ENCODE data around the gene ANKRD17. TPM values are rescaled to one million over a fixed set of nuclear protein-coding genes. Genes with fewer than 3 reads are reported as not detected.

The ANKRD17 gene
- total and polyA plus RNA-seq, 2 of the 4 experiments (the other 2 are of a cell fraction), result 28.5 to 75.3 TPM

GRCh38 chr4:73244945-73245601, 13.5 kb downstream of the ANKRD17 start:
- Histone ChIP-seq H3K9me1 (ENCODE audit: insufficient read depth, low read length) (peaks cover 8% of the 10 kb centered on the region; the same call in 1 of the 2 replicates), H3K14ac (replicated peaks; ENCODE audit: low read depth, low read length) (no peak overlapping the region), H3K79me1 (ENCODE audit: low read depth in 1 of 2, low read length in 2 of 2) (peaks cover 0 to 45% of the 10 kb centered on the region in 2 experiments; a peak in 2 of 4 replicates), H4K8ac (ENCODE audit: low read depth in 2 of 2, low read length in 2 of 2) (no peak overlapping the region), H4K91ac (ENCODE audit: insufficient read depth, low read depth, low read length) (no peak overlapping the region), H2BK15ac (ENCODE audit: low read depth, low read length) (no peak overlapping the region), H3K9ac (ENCODE audit: low read depth, low read length) (no peak overlapping the region), H3K4me1 (ENCODE audit: control insufficient read depth, insufficient read depth, low read length) (no peaks in the 10 kb centered on the region), H3K18ac (ENCODE audit: low read depth, low read length) (no peak overlapping the region), H4K20me1 (ENCODE audit: insufficient read depth, low read length) (peaks cover 56% of the 10 kb centered on the region), H3K4me2 (ENCODE audit: low read depth, low read length) (no peak overlapping the region), H3K4me3 (ENCODE audit: insufficient read depth, low read depth, low read length) (no peak overlapping the region), H2BK5ac (ENCODE audit: low read depth, low read length, poor library complexity, severe bottlenecking) (no peak overlapping the region), H2AFZ (replicated peaks; ENCODE audit: low read length, poor library complexity) (no peak overlapping the region), H3K27me3 (ENCODE audit: control insufficient read depth, insufficient read depth, low read length) (no peaks in the 10 kb centered on the region), H3K9me3 (ENCODE audit: control insufficient read depth, insufficient read depth, low read length) (no peaks in the 10 kb centered on the region), H3K56ac (ENCODE audit: extremely low read depth, insufficient read depth, low read length) (no peak overlapping the region), H3K4ac (ENCODE audit: low read depth, low read length) (no peak overlapping the region), H2BK20ac (ENCODE audit: low read depth, low read length) (no peak overlapping the region), H2BK120ac (ENCODE audit: low read depth, low read length) (no peak overlapping the region), H3K36me3 (ENCODE audit: control insufficient read depth, insufficient read depth, low read length) (no peaks in the 10 kb centered on the region), H2AK5ac (ENCODE audit: low read depth, low read length) (no peak overlapping the region), H4K5ac (ENCODE audit: low read depth, low read length) (no peak overlapping the region), H3K23ac (ENCODE audit: low read depth, low read length) (no peak overlapping the region), H2AK9ac (replicated peaks; ENCODE audit: low read depth, low read length, poor library complexity) (no peak overlapping the region), H3K27ac (ENCODE audit: insufficient read depth, low read length) (no peak overlapping the region)
- no peak for TF ChIP-seq BHLHE40 (IDR thresholded peaks at IDR 0.05; ENCODE audit: low read depth, low read length)
- no peak for TF ChIP-seq RFX5 (IDR thresholded peaks at IDR 0.05; ENCODE audit: low read depth, low read length)
- TF ChIP-seq MAFK (IDR thresholded peaks at IDR 0.05; ENCODE audit: low read depth, low read length), result no peak
- TF ChIP-seq RCOR1 (IDR thresholded peaks at IDR 0.05; ENCODE audit: insufficient replicate concordance, low read length), result no peak
- intact Hi-C loops (cut with micrococcal nuclease) (loop anchor here (5.0 kb wide), 1 partner anchor 43 kb away; no protein-coding TSS in a partner anchor), dilution Hi-C loops (cut with HindIII; ENCODE audit: low sequenced_read_pairs, unreplicated experiment) (no loop called here), in situ Hi-C loops (cut with MboI; ENCODE audit: low sequenced_read_pairs) (no loop called here)
- no peak for ATAC-seq (ENCODE audit: low read depth)
- ChIA-PET POLR2A (ENCODE audit: unreplicated experiment) (no interaction called here), CTCF (no interaction called here)
- WGBS, 2 experiments (ENCODE audit: extremely low coverage in 2 of 2, insufficient read length in 1 of 2), result 94% methylated on average over 4 of the region's 4 CpGs; no CpG with 5 or more reads in 1 of the 2 experiments
- DNase-seq, result no peak
- BruUV-seq (replicated peaks), result no TSS peak

All from IMR-90 (cell line).